Non-pigmented ciliary epithelial cell (primary cell): ENCODE data around the gene ZWILCH.
"Not testable (repeated sequence)": the region's sequence is repeated elsewhere in the genome, so short reads cannot be mapped to it uniquely, and the experiment has no call there.

ENCODE experiments used
- DNase-seq: peaks from one replicate; pipeline ENCODE4 v3.0.0-alpha.2; 2010; ENCODE audit warnings: low read depth

ZWILCH gene

DNA sequence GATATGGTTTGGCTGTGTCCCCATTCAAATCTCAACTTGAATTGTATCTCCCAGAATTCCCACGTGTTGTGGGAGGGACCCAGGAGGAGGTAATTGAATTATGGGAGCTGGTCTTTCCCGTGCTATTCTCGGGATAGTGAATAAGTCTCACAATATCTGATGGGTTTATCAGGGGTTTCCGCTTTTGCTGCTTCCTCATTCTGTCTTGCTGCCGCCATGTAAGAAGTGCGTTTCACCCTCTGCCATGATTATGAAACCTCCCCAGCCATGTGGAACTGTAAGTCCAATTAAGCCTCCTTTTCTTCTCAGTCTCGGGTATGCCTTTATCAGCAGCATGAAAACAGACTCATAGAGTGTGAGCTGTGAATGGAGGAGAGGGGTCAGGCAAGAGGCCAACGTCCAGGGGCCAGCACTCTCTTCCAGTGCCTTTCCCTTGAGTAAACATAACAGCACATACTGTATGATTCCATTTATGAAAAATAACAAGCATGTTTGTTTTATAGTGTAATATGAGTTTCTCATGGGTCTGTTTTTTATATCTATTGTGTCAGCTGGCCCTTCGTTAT lies 76.9 kb downstream of the ZWILCH start:
- DNase-seq = no peak

DNA sequence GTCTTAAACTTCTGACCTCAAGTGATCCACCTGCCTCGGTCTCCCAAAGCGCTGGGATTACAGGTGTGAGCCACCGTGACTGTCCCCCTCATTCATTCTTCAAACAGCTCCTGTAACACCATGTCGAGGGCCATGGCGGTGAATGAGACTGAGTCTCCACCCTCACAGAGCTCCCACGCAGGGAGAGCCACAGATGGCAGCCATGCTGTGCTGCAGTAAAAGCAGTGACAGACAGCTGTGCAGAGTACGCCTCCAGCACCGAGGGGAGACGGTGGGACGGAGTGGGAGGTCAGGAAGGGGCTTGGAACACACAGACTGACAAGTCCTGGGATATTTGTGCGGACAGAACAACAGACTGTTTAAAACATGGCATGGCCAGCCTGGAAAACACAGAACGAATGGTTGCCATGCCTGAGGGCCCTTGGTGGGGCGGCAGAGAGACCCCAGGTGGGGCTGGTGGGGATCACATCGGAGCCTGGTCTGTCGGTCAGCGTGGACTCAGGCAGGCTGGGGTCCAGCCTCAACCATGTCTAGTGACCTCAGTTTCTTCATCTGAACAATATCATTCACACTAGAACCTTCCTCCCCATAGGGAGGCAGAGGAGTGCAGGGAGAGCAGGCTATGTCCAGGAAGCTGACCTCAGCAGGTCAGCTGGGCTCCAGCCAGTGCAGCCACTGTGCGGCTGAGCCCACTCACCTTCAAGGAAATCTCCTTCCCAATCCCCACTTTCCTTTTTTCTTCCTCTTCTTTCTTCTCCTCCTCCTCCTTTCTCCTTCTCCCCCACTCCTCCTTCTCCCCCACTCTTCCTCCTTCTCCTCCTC lies 81.2 kb downstream of the ZWILCH start:
- no peak for DNase-seq

DNA sequence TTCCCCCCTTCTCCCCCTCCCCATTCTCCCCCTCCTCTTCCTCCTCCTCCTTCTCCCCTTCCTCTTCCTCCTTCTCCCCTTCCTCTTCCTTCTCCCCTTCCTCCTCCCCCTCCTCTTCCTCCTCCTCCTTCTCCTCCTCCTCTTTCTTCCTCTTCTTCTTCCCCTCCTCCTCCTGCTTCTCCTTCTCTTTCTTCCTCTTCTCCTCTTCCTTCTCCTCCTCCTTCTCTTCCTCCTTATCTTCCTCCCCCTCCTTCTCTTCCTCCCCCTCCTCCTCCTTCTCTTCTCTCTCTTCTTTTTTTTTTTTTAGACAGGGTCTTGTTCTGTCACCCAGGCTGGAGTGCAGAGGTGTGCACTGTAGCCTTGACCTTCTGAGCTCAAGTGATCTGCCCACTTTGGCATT lies 81.9 kb downstream of the ZWILCH start:
- DNase-seq = no peak

DNA sequence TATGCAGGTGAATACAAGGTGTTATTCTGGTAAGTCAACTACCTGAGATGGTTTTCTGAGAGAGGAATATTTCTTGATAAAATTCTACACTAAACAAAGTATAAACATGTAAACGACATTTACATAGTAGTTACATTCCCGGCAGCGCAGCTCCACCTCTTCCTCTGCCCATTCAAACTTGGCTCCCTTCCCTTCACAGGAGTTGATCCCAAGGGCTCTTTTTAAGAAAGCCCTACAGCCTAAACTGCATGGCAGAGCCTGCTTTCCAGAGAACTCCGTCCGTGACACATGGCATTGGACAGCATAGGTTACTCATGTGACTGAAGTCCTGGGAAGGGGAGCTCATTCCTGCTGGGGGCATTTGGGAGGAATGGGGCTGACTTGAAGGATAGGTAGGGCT lies 82.6 kb downstream of the ZWILCH start:
- DNase-seq = no peak

DNA sequence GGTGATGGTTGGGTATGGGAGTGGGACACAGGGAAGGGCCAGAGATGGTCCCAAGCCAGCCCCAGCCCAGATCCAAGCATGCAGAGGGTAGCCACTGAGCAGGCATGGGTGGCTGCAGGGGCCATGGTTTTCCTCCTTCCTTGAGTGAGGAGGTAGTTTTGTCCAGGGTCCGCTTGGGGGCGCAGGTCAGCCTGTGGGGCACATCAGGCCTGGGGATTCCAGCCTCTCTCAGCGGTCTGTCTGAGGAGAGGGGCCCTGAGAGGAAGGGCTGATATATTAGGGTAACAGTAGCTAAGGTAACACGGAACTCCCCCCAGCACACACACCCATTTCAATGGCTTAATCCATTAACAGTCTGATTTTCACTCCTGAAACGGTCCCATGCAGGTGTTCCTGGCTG lies 83.4 kb downstream of the ZWILCH start:
- no peak for DNase-seq

DNA sequence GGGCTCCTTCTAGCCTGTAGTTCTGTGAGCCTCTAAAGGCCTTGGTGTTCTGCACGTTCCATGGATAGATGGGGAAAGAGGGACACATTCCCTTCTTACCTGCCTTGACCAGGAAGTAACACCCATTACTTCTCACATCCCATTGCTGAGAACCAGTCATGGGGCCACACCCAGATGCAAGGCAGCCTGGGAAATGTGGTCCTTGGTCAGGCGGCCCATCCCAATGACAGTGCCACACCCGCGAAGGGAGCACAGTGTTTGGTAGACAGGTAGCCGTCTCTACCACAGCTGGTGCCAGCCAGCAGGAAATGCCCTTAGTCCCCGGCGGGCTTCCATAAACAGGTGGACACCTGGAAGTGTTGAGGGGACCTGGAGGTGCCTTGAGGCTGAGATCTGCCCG lies 83.8 kb downstream of the ZWILCH start:
- no peak for DNase-seq

DNA sequence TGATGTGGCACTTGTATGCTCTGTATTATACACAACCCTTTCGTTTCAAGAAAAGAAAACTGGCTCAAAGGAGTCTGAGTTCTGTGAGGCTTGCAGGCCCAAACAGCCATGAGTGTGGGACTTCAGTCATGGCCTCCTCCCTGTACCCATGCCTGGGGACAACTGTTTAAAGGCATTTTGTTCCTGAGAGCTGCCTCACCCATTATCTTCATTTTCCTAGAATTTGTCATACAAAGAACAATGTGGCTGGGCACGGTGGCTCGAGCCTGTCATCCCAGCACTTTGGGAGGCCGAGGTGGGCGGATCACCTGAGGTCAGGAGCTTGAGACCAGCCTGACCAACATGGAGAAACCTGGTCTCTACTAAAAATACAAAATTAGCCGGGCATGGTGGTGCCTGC lies 84.3 kb downstream of the ZWILCH start:
- not testable (repeated sequence) for DNase-seq

DNA sequence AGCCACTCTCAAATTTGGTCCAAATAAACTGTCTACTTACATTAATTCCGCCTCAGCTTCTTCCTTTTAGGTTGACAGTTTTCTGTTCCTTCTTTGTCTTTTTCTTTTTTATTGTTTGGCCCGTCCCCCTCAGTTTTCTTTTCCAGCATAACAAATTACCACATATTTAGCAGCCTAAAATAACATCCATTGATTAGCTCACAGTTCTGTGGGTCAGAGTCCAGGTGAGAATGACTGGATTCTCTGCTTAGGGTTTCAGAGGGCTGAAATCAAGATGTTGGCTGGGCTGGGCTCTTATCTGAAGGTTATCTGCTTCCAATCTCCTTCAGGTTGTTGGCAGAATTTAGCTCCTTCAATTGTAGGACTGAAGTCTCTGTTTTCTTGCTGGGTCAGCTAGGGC lies 85.3 kb downstream of the ZWILCH start:
- DNase-seq = no peak

DNA sequence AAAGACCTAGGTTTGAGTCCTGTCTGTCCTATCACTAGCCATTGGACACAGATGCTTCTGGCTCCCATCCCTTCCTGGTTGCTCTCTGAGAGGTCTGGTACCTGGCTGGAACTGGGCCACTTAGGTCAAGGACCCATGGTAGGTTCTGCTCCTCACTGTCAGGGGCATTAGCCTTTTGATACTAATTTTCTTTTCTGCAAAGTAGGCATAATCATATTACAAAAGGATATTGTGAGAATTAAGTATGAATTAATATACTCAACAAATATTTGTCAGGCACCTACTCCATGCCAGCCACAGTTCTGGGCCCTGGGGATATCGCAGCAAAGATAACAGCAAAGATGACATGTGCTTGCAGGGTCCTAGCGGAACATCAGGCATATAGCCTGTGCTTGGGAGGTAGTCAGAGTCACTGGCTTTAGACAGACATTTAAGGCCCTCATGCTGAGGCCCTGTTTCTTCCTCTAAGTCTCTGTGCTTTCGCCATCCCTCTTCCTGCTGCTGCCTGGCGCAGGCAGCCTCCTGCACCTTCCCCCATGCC lies 86.3 kb downstream of the ZWILCH start:
- no peak for DNase-seq

DNA sequence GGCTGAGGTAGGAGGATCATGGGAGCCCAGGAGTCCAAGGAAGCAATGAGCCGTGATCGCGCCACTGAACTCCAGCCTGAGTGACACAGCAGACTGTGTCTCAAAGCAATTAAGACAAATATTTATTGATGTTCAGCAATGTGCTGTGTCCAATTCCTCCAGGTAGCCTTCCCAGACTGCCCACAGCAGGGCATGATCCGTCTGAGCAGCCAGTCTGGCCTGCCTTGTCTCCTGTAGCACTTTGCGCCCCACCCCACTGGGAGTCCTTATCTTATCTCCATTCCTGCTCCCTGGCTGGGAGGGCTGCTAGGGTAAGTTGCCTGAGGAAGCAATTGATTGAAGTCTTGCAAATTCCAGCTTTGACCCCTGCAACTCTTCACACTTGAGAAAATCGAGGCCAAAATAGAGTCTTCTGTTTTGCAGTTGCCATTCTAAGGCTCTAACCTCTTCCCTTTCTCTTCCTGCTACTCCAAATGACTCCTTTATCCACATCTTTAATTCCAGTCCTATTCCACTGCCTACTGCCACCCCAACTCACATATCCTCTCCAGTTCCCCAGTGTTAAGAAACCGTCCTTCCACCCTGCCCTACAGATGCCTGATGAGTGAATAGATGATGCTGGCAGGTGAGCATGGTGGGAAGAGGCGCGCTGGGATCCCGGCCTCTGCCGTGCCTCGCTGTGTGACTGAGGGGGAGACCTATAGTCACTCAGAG lies 87.5 kb downstream of the ZWILCH start:
- no peak for DNase-seq

DNA sequence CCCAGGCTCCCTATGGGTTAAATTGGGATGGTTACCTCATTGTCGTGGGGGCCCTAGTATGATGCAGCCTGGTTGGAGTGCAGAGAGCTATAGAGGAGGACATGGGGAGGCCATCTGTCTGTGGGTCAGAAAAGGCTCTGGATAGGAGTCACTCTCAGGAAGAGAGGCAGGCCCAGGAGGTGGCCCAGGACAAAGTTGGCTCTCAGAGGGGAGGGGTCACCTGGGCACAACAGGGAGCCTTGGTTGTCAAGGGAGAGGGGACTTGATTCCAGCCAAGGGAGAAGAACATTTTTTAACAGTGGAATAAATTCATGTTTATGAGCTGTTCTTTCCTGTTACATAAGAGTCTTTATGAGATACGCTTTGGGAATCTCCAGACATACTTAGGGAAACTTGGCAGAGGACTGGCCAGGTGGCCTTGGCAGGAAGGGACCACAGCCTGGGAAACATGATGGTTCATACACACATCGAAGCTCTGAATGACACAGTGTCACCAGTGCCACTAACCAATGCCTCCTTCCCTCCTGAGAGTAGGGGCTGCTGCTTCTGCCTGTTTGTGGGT lies 88.2 kb downstream of the ZWILCH start:
- DNase-seq = no peak

DNA sequence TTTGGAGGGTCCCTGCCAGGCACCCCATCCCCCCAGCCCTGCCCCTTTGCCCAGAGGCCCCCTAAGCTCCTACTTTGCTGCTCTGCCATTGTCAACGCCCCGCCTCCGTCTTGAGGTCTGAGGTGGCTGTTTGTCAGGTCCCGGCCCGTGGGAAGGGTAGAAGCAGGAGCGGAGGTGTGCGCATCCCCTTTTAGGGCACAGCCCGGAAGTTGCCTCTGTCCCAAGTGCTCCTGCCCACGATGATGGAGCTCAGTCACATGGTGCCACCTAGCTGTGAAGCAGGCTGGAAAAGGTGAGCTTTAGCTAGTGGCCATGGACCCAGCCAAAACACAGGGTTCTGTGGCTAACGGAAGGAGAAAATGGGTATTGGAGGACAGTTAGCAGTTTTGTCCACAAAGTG lies 89.2 kb downstream of the ZWILCH start:
- no peak for DNase-seq

DNA sequence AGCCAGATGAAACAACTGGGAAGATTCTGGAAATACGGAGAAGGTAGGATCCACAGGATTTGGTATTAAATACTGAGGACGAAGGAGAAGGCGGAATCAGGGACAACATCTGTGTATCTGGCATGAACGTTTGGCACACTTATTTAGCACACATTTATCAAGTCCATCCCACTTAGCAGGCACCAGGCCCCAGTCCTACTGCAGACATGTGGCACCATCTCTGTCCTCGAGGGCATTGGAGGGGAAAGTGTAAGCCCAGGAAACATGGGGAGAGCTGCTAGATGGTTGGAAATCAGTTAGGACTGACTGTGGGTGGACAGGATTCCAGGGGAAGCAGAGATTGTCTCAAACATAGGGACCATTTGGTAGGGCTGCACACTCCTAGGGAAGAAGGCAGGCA lies 89.7 kb downstream of the ZWILCH start:
- no peak for DNase-seq

DNA sequence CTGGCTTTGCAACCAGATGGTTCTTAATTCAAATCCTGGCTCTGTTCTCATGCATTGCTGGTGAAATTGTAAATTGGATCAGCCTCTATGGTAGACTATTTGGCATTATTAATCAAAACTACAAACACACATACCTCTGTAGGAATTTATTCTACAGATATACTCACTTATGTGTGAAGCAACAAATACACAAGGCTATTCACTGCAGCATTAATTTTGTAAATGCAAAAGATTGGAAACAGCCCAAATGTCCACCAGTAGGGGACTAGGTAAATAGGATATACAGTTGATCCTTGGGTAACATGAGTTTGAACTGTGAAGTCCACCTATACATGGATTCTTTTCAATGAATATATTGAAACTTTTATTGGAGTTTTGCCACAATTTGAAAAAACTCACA lies 90.2 kb downstream of the ZWILCH start:
- no peak for DNase-seq

DNA sequence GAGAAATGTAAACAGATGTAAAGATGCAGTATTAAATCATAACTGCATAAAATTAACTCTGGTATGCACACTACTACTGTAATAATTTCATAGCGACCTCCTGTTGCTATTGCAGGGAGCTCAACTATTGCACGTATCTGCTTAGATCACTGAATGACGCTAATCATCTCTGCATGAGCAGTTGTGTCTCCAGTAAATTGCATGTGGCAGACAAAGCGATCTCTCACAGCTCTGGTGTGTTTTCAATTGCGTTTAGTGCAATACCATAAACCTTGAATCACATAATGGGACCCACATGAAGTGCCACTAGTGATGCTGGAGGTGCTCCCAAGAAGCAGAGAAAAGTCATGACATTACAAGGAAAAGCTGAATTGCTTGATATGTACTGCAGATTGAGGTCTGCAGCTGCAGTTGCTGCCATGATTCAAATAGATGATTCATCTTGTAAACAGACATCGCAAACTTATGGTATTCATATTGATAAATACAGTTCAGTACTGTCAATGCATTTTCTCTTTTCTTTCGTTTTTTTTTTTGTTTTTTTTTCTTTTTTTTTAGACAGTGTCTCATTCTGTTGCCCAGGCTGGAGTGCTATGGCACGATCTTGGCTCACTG lies 90.9 kb downstream of the ZWILCH start:
- DNase-seq = no peak

DNA sequence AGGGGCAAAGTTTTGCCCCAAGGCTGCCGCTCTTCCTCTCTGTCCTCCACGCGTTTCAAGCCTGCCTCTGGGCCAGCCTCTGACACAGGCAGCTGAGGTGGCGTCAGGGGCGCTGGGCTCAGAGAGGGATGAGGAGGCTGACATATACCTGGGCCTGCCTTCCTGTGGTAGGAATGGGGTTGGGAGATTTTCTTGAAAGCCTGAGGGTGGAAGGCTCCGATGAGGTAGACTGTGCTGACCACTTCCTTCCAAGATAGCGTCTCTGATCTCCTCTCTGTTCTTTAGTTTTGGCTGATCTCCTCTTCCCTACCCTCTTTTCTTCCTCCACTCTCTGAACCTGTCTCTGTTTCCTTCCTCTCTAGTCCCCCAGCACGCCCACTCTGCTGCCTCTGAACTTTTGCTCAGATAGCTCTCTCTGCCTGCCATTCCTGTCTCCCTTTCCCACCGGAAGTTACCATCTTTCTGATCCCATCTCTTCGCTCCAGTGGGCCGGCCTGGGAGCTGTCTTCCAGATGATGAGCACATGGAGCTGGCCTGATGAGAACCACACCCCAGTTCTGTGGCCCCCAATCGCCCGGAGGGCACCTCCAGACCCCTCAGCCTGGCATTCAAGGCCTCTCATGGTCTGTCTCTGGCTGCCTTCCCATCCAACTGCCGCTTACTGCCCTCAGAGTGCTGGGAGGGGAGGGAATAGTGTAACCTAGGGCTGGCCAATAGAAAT lies 93.1 kb downstream of the ZWILCH start:
- no peak for DNase-seq
